Duodenal mucosa (tissue), 2 donors: Measurements from ENCODE around the gene NCDN.
"Not testable (repeated sequence)": the region's sequence is repeated elsewhere in the genome, so short reads cannot be mapped to it uniquely, and the experiment has no call there.

Experiments used
- H3K27ac ChIP-seq: one replicate; pipeline ENCODE4 v1.7.0; 2013; ENCODE audit warnings: low read depth, low read length
- H3K27me3 ChIP-seq, 2 donors: one replicate each; pipeline ENCODE4 v1.7.0; 2013; ENCODE audit warnings: low read length in 2 of 2, control low read depth in 1 of 2; ENCODE audit not compliant: insufficient read depth in 2 of 2, control insufficient read depth in 1 of 2
- H3K36me3 ChIP-seq, 2 donors: one replicate each; pipeline ENCODE4 v1.7.0; 2013; ENCODE audit warnings: low read length in 2 of 2, control low read depth in 1 of 2; ENCODE audit not compliant: insufficient read depth in 2 of 2, control insufficient read depth in 1 of 2
- H3K4me1 ChIP-seq, 2 donors: one replicate each; pipeline ENCODE4 v1.7.0; 2013; ENCODE audit warnings: low read length in 2 of 2, control low read depth in 1 of 2; ENCODE audit not compliant: insufficient read depth in 2 of 2, control insufficient read depth in 1 of 2
- H3K4me3 ChIP-seq, 2 donors: one replicate each; pipeline ENCODE4 v1.7.0; 2013; ENCODE audit warnings: low read length in 2 of 2, low read depth in 1 of 2
- H3K9ac ChIP-seq, 2 donors: one replicate each; pipeline ENCODE4 v1.7.0; 2013; ENCODE audit warnings: low read length in 2 of 2, low read depth in 1 of 2
- H3K9me3 ChIP-seq, 2 donors: one replicate each; pipeline ENCODE4 v1.7.0; 2013; ENCODE audit warnings: low read length in 2 of 2, control low read depth in 1 of 2; ENCODE audit not compliant: control insufficient read depth in 1 of 2

Gene NCDN

DNA sequence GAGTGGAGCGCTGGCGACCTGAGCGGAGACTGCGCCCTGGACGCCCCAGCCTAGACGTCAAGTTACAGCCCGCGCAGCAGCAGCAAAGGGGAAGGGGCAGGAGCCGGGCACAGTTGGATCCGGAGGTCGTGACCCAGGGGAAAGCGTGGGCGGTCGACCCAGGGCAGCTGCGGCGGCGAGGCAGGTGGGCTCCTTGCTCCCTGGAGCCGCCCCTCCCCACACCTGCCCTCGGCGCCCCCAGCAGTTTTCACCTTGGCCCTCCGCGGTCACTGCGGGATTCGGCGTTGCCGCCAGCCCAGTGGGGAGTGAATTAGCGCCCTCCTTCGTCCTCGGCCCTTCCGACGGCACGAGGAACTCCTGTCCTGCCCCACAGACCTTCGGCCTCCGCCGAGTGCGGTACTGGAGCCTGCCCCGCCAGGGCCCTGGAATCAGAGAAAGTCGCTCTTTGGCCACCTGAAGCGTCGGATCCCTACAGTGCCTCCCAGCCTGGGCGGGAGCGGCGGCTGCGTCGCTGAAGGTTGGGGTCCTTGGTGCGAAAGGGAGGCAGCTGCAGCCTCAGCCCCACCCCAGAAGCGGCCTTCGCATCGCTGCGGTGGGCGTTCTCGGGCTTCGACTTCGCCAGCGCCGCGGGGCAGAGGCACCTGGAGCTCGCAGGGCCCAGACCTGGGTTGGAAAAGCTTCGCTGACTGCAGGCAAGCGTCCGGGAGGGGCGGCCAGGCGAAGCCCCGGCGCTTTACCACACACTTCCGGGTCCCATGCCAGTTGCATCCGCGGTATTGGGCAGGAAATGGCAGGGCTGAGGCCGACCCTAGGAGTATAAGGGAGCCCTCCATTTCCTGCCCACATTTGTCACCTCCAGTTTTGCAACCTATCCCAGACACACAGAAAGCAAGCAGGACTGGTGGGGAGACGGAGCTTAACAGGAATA is 19.7 kb downstream of the NCDN start:
- Histone ChIP-seq H3K27ac (no peak overlapping the region), H3K9me3 (no peaks in the 10 kb centered on the region), H3K4me1 (peaks cover 15 to 21% of the 10 kb centered on the region in 2 donors), H3K9ac (peak overlapping the region; percentile 30 to 66), H3K27me3 (peaks cover 22 to 30% of the 10 kb centered on the region in 2 donors), H3K36me3 (no peaks in the 10 kb centered on the region), H3K4me3 (peak overlapping the region; percentile 72 to 73)

DNA sequence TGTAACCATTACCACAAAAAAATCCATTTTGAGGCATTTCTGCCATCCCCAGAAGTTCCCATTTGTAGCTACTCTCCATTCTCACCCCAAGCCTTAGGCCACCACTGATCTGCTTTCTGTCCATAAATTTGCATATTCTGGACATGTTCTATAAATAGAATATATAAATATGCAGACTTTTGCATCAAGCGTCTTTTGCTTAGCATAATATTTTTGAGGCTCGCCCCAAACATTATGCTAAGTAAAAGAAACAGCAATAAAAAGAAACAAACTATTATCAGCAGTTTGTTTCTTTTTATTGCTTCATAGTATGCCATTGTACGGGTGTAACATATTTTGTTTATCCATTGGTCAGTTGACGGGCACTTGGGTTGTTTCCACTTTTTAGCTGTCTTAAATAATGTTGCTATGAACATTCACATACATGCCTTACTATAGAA is 23.4 kb downstream of the NCDN start:
- Histone ChIP-seq H3K36me3 (no peaks in the 10 kb centered on the region), H3K9me3 (no peaks in the 10 kb centered on the region), H3K9ac (no peak overlapping the region), H3K4me1 (peaks cover 5 to 15% of the 10 kb centered on the region in 2 donors), H3K4me3 (no peak overlapping the region), H3K27me3 (peaks cover 6 to 7% of the 10 kb centered on the region in 2 donors), H3K27ac (no peak overlapping the region)

DNA sequence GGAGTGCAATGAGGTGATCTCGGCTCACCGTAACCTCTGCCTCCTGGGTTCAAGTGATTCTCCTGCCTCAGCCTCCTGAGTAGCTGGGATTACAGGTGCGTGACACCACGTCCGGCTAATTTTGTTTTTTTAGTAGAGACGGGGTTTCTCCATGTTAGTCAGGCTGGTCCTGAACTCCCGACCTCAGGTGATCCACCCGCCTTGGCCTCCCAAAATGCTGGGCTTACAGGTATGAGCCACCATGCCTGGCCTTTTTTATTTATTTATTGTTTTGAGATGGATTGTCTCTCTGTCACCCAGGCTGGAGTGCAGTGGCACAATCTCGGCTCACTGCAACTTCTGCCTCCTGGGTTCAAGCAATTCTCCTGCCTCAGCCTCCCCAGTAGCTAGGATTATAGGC is 24.0 kb downstream of the NCDN start:
- not testable (repeated sequence) for H3K27ac ChIP-seq, H3K9ac ChIP-seq, H3K4me3 ChIP-seq, H3K27me3 ChIP-seq, H3K9me3 ChIP-seq, H3K36me3 ChIP-seq
- H3K4me1 ChIP-seq: peaks cover 5 to 15% of the 10 kb centered on the region in 2 donors

DNA sequence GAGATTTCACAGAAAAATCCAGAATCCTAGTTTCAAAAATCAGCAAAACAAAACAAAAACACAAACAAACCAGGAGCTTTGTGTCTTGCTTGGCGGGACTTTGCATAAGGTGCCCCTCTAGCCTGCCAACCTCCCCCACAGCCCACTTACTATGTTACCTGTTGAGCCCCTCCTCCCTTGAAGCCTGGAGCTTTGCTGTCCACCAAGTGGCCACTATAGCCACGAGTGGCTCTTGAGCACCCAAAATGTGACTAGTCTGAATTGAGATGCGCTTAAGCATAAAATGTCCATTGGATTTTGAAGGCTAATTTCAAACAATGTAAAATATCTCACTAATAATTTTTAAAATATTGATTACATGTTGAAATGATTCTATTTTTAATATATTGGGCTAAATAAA is 27.7 kb downstream of the NCDN start:
- H3K4me1 ChIP-seq: no peaks in the 10 kb centered on the region
- no peaks in the 10 kb centered on the region for H3K27me3 ChIP-seq
- H3K9me3 ChIP-seq: no peaks in the 10 kb centered on the region
- no peak overlapping the region for H3K27ac ChIP-seq
- H3K9ac ChIP-seq: no peak overlapping the region
- no peak overlapping the region for H3K4me3 ChIP-seq
- H3K36me3 ChIP-seq: no peaks in the 10 kb centered on the region

DNA sequence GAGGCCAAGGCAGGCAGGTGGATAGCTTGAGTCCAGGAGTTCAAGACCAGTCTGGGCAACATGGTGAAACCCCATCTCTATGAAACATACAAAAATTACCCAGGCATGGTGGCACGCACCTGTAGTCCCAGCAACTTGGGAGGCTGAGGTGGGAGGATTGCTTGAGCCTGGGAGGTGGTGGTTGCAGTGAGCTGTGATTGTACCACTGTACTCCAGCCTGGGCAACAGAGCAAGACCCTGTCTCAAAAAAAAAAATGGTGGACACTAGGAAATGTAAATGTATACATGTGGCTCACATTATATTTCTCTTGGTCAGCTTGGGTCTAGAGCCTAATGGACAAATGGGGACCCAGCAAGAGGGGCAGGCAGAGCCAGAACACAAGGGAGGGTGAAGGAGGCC is 28.2 kb downstream of the NCDN start:
- H3K4me1 ChIP-seq, H3K4me3 ChIP-seq, H3K9me3 ChIP-seq, H3K27me3 ChIP-seq, H3K27ac ChIP-seq, H3K36me3 ChIP-seq, H3K9ac ChIP-seq: not testable (repeated sequence)

DNA sequence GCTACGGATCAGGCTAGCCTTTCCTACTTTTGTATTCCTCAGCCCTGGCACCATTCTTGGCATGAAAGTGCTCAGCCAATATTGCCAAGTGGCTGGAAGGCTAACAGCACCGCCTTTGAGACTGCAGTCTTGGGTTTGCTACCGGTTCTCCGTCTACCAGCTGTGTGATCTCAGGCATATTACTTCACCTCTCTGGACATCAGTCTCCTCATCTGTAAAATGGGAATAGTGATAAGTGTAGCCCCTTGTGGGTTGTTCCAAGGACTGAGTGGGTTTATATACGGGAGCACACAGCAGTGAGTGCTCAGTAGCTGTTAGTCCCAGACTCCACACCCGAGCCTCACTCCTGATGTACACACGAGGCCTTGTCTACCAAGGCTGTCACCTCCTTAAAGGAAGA is 29.2 kb downstream of the NCDN start:
- no peak overlapping the region for H3K9ac ChIP-seq
- no peaks in the 10 kb centered on the region for H3K27me3 ChIP-seq
- no peak overlapping the region for H3K4me3 ChIP-seq
- H3K9me3 ChIP-seq: no peaks in the 10 kb centered on the region
- H3K36me3 ChIP-seq: peaks cover 0 to 6% of the 10 kb centered on the region in 2 donors
- no peak overlapping the region for H3K27ac ChIP-seq
- no peaks in the 10 kb centered on the region for H3K4me1 ChIP-seq

DNA sequence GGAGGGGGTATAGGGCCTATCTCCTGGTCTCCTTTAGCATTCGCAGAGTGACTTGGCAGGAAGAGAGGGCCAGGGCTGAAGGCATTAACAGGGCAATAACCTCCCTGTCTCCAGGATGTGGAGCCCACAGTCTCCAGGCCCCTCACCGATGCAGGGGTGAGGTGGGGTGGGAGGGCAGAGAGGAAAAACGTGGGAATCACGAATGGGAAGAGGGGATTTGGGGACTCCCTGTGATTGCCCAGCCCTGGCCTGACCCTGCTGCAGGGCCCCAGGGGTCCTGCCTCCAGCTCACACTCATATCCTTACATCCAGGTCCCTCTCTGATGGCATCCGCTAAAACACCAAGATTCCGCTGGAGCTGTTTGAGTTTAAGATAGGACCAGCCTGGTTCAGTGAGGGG is 30.1 kb downstream of the NCDN start:
- peaks cover 0 to 1% of the 10 kb centered on the region in 2 donors for H3K4me1 ChIP-seq
- peaks cover 0 to 6% of the 10 kb centered on the region in 2 donors for H3K36me3 ChIP-seq
- H3K27ac ChIP-seq: no peak overlapping the region
- H3K4me3 ChIP-seq: no peak overlapping the region
- no peak overlapping the region for H3K9ac ChIP-seq
- no peaks in the 10 kb centered on the region for H3K9me3 ChIP-seq
- no peaks in the 10 kb centered on the region for H3K27me3 ChIP-seq

DNA sequence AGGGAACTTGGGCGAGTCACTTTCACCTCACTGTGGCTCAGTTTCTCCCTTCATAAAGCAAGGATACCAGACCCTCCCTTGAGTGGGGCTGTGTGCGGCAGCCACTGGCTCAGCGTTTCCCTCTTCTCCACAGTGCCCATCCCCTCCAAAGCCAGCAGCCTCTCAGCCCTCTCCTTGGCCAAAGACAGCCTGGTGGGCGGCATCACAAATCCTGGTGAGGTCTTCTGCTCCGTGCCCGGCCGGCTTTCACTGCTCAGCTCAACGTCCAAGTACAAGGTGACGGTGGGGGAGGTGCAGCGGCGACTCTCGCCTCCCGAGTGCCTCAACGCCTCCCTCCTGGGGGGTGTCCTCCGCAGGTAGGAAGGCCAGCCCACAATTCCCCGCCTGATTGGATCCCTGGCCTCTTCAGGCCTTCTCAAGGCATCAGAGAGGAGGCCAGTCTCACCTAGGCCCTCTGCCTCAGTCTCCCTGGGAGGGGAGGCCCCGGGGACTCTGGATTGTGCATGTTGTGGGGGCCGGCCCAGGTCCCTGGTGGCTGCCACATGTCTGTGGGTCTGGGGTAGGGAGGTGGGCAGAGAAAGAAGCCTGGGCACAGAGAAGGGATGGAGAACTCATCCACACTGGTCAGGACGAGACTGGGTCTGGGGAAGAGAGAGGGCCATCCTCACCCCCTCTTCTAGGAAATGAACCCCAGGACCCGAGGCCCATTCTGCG is 30.8 kb downstream of the NCDN start:
- Histone ChIP-seq H3K9ac (no peak overlapping the region), H3K27ac (no peak overlapping the region), H3K4me3 (no peak overlapping the region), H3K4me1 (peaks cover 0 to 7% of the 10 kb centered on the region in 2 donors), H3K36me3 (peaks cover 0 to 6% of the 10 kb centered on the region in 2 donors), H3K27me3 (no peaks in the 10 kb centered on the region), H3K9me3 (no peaks in the 10 kb centered on the region)

DNA sequence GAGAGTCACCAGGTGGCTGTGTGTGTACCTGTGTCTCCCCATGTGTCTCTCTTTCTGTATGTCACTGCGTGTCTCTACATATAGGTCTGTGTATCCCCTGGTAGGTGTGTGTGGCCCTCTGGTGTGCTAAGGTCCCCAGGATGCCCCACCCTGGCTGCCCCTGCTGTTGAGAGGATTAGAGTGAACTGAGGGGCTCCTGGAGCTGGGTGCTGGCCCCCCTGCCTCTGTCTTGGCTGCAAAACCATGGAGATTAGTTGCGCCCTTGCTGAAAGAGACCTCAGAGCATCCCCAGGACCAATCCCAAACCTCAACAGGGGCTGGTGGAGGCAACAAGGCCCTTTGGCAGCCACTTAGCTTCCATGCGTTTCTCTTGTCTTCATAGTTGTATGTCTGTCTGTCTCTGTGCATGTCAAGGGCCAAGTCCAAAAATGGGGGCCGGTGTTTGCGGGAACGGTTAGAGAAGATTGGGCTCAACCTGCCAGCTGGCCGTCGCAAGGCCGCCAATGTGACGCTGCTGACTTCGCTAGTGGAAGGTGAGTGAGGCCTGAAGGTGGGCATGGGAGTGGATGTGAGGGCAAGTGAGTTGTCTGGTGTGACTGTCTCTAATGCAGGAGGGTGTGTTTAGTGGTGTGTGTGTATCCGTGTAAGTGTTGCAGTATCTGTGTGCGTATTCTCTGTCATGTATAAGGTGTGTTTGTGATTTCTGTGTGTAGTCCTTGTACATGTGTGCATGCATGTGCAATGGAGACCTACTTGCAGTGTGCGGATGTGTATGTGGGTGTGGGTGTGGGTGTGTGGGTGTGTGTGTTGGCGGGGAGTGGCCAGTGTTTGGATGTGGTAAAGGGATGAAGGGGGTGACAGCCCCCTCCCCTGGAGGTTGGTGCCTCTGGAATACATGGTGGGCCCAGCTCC is 32.2 kb downstream of the NCDN start:
- H3K36me3 ChIP-seq: peaks cover 0 to 6% of the 10 kb centered on the region in 2 donors
- no peaks in the 10 kb centered on the region for H3K27me3 ChIP-seq
- no peaks in the 10 kb centered on the region for H3K9me3 ChIP-seq
- H3K9ac ChIP-seq: no peak overlapping the region
- no peak overlapping the region for H3K4me3 ChIP-seq
- H3K4me1 ChIP-seq: peaks cover 0 to 7% of the 10 kb centered on the region in 2 donors
- no peak overlapping the region for H3K27ac ChIP-seq
